Measurements from ENCODE around the gene MORC3.

DNA sequence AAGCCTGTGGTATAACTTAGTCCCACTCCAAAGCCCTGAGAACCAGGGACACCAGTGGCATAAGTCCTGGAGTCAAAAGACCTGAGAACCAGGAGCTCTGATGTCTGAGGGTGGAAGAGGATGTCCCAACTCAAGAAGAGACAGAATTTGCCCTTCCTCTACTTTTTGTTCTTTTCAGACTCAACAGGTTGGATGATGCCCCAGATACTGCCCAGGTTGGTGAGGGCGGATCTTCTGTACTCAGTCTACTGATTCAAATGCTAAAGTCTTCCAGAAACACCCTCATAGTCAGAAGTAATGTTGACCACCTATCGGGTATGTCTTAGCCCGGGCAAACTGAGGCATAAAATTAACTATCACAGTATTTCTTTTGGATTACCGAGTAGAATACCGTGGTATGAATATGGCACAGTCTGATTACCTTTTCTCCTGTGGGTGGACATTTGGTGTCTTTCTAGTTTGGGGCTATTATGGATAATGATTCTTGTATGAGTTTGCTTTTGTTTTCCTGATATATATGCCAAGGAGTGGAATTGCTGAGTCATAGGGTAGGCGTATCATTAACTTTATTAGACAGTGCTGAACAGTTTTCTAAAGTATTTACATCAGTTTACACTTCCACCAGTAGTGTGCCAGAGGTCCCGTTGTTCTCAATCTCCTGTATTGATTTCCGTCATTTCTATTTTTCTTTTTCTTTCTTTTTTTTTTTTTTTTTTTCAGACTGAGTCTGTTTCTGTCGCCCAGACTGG is 62.0 kb downstream of the MORC3 start:
- TF ChIP-seq, protein P1, sequence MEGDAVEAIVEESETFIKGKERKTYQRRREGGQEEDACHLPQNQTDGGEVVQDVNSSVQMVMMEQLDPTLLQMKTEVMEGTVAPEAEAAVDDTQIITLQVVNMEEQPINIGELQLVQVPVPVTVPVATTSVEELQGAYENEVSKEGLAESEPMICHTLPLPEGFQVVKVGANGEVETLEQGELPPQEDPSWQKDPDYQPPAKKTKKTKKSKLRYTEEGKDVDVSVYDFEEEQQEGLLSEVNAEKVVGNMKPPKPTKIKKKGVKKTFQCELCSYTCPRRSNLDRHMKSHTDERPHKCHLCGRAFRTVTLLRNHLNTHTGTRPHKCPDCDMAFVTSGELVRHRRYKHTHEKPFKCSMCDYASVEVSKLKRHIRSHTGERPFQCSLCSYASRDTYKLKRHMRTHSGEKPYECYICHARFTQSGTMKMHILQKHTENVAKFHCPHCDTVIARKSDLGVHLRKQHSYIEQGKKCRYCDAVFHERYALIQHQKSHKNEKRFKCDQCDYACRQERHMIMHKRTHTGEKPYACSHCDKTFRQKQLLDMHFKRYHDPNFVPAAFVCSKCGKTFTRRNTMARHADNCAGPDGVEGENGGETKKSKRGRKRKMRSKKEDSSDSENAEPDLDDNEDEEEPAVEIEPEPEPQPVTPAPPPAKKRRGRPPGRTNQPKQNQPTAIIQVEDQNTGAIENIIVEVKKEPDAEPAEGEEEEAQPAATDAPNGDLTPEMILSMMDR (conservative IDR thresholded peaks at IDR 0.05; ENCODE audit: low read length) = no peak
- no peak for TF ChIP-seq EZH2phosphoT487 (IDR thresholded peaks at IDR 0.05; ENCODE audit: borderline replicate concordance, low read depth, low read length)

Measured in OCI-LY7 (cell line).